AG08396 (cell line): ENCODE results near the gene NAA38.

Experiments used
- DNase-seq: peaks from one replicate; pipeline ENCODE4 v3.0.0; 2012; ENCODE audit warnings: low spot score, mixed read lengths

NAA38 gene

GRCh38 chr17:7840441-7840840 lies 16.9 kb downstream of the NAA38 start:
- no peak for DNase-seq

GRCh38 chr17:7839876-7840261 lies 17.5 kb downstream of the NAA38 start:
- DNase-seq, result no peak

GRCh38 chr17:7839190-7839875 lies 18.0 kb downstream of the NAA38 start:
- no peak for DNase-seq

- DNase-seq, result peak; percentile 36
These were observed 19.0 kb downstream of the NAA38 start for GRCh38 chr17:7838090-7839075.

GRCh38 chr17:7837408-7838088 lies 19.8 kb downstream of the NAA38 start:
- no peak for DNase-seq

- DNase-seq, result peak; percentile 86
These were observed 20.6 kb downstream of the NAA38 start for GRCh38 chr17:7836596-7837407.

GRCh38 chr17:7835814-7836595 lies 21.4 kb downstream of the NAA38 start:
- peak; percentile 55 for DNase-seq

- DNase-seq, result peak; percentile 97
These were observed 22.2 kb downstream of the NAA38 start for GRCh38 chr17:7834957-7835813.

- peak; percentile 53 for DNase-seq
These were observed 22.8 kb downstream of the NAA38 start for GRCh38 chr17:7834542-7834956.

GRCh38 chr17:7833795-7834541 lies 23.4 kb downstream of the NAA38 start, which contains the start of gene KDM6B:
KDM6B (plus strand) TSS chr17:7834217; CDS start chr17:7845555, 11,338 bp downstream.
- DNase-seq, result peak; percentile 93

- no peak for DNase-seq
These were observed 24.2 kb downstream of the NAA38 start for GRCh38 chr17:7833011-7833794.

GRCh38 chr17:7832431-7832830 lies 24.9 kb downstream of the NAA38 start:
- DNase-seq, result no peak

GRCh38 chr17:7831233-7831632 lies 26.1 kb downstream of the NAA38 start:
- no peak for DNase-seq

- no peak for DNase-seq
These were observed 26.7 kb downstream of the NAA38 start for GRCh38 chr17:7830616-7831015.

- no peak for DNase-seq
These were observed 32.0 kb downstream of the NAA38 start for GRCh38 chr17:7825206-7825990.

- no peak for DNase-seq
These were observed 33.1 kb downstream of the NAA38 start for GRCh38 chr17:7824021-7824924.
